Measurements from ENCODE around the gene RBM19.

- TF ChIP-seq CTCF (IDR thresholded peaks at IDR 0.05; ENCODE audit: low read depth, low read length, poor library complexity, severe bottlenecking) (no peak), EZH2phosphoT487 (IDR thresholded peaks at IDR 0.05; ENCODE audit: borderline replicate concordance, low read length) (no peak)
These were observed 145.8 kb downstream of the RBM19 start for GRCh38 chr12:113820309-113820708.
